ENCODE results near the gene ARL4D. TPM values are rescaled to one million over a fixed set of nuclear protein-coding genes. Genes with fewer than 3 reads are reported as not detected.

ARL4D gene
- total and polyA plus RNA-seq, 2 of the 4 experiments (the other 2 are of a cell fraction): 12.5 to 30.7 TPM

DNA sequence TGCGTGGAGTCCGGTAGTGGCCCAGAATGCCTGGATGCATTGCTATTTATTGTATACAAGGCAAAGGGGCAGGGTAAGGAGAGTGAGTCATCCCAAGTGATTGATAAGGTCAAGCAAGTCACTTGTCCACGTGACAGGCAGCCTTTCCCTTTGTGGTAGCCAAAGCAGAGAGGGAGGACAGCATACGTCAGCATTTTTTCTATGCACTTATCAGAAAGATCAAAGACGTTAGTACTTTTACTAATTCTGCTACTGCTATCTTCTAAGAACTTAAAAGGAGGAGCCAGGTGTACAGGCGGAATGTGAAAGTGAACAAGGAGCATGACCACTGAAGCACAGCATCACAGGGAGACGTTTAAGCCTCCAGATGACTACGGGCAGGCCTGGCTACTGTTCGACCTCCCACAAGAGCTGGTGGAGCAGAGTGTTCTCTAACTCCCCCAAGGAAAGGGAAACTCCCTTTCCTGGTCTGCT lies 47.9 kb upstream of the ARL4D start:
- Histone ChIP-seq H2AK9ac (replicated peaks; ENCODE audit: low read depth, low read length, poor library complexity) (no peak overlapping the region), H3K9me1 (ENCODE audit: insufficient read depth, low read length) (no peaks in the 10 kb centered on the region), H3K4me1 (ENCODE audit: control insufficient read depth, insufficient read depth, low read length) (no peaks in the 10 kb centered on the region), H2AFZ (replicated peaks; ENCODE audit: low read length, poor library complexity) (no peak overlapping the region), H2BK20ac (ENCODE audit: low read depth, low read length) (no peak overlapping the region), H2AK5ac (ENCODE audit: low read depth, low read length) (no peak overlapping the region), H3K27me3 (ENCODE audit: control insufficient read depth, insufficient read depth, low read length) (no peaks in the 10 kb centered on the region), H3K36me3 (ENCODE audit: control insufficient read depth, insufficient read depth, low read length) (no peaks in the 10 kb centered on the region), H2BK120ac (ENCODE audit: low read depth, low read length) (no peak overlapping the region), H3K4me3 (ENCODE audit: insufficient read depth, low read depth, low read length) (no peak overlapping the region), H4K91ac (ENCODE audit: insufficient read depth, low read depth, low read length) (no peak overlapping the region), H2BK15ac (ENCODE audit: low read depth, low read length) (no peak overlapping the region), H4K8ac (ENCODE audit: low read depth in 2 of 2, low read length in 2 of 2) (no peak overlapping the region), H4K5ac (ENCODE audit: low read depth, low read length) (no peak overlapping the region), H3K9ac (ENCODE audit: low read depth, low read length) (no peak overlapping the region), H3K27ac (ENCODE audit: insufficient read depth, low read length) (no peak overlapping the region), H3K79me1 (ENCODE audit: low read depth in 1 of 2, low read length in 2 of 2) (no peaks in the 10 kb centered on the region), H3K9me3 (ENCODE audit: control insufficient read depth, insufficient read depth, low read length) (peaks cover 38% of the 10 kb centered on the region), H3K23ac (ENCODE audit: low read depth, low read length) (no peak overlapping the region), H3K18ac (ENCODE audit: low read depth, low read length) (no peak overlapping the region), H3K14ac (replicated peaks; ENCODE audit: low read depth, low read length) (no peak overlapping the region), H2BK5ac (ENCODE audit: low read depth, low read length, poor library complexity, severe bottlenecking) (no peak overlapping the region), H4K20me1 (ENCODE audit: insufficient read depth, low read length) (no peaks in the 10 kb centered on the region), H3K4ac (ENCODE audit: low read depth, low read length) (no peak overlapping the region), H3K56ac (ENCODE audit: extremely low read depth, insufficient read depth, low read length) (no peak overlapping the region), H3K4me2 (ENCODE audit: low read depth, low read length) (no peak overlapping the region)
- TF ChIP-seq, protein P1, sequence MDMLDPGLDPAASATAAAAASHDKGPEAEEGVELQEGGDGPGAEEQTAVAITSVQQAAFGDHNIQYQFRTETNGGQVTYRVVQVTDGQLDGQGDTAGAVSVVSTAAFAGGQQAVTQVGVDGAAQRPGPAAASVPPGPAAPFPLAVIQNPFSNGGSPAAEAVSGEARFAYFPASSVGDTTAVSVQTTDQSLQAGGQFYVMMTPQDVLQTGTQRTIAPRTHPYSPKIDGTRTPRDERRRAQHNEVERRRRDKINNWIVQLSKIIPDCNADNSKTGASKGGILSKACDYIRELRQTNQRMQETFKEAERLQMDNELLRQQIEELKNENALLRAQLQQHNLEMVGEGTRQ (IDR thresholded peaks at IDR 0.05; ENCODE audit: low read depth, low read length): no peak
- TF ChIP-seq MXI1 (IDR thresholded peaks at IDR 0.05; ENCODE audit: borderline replicate concordance, low read depth, low read length) (no peak), RFX5 (IDR thresholded peaks at IDR 0.05; ENCODE audit: low read depth, low read length) (no peak), NFE2L2 (IDR thresholded peaks at IDR 0.05; ENCODE audit: low read depth, low read length) (no peak), BHLHE40 (IDR thresholded peaks at IDR 0.05; ENCODE audit: low read depth, low read length) (no peak), RCOR1 (IDR thresholded peaks at IDR 0.05; ENCODE audit: insufficient replicate concordance, low read length) (no peak), CHD1 (IDR thresholded peaks at IDR 0.05; ENCODE audit: low read depth, low read length) (no peak), RAD21 (IDR thresholded peaks at IDR 0.05; ENCODE audit: low read length) (no peak)
- CTCF ChIA-PET: no interaction called here
- ATAC-seq (ENCODE audit: low read depth) (no peak), DNase-seq (no peak)
- dilution Hi-C loops (cut with HindIII; ENCODE audit: low sequenced_read_pairs, unreplicated experiment): no loop called here
- POLR2A ChIA-PET (ENCODE audit: unreplicated experiment): no interaction called here
- in situ Hi-C loops (cut with MboI; ENCODE audit: low sequenced_read_pairs): loop anchor here (25.0 kb wide), 1 partner anchor 364 kb away; the partner anchor contains the start of genes PTGES3L, RPL27 and RUNDC1
- 93% methylated on average over 3 of the region's 9 CpGs; no CpG with 5 or more reads in 1 of the 2 experiments for WGBS, 2 experiments (ENCODE audit: extremely low coverage in 2 of 2, insufficient read length in 1 of 2)
- BruUV-seq (replicated peaks): no TSS peak
- intact Hi-C loops (cut with micrococcal nuclease): no loop called here
